IgD-negative memory B cell (primary cell): ENCODE results near the gene SCARB1. TPM values are rescaled to one million over a fixed set of nuclear protein-coding genes. Genes with fewer than 3 reads are reported as not detected.

Experiments used
- H3K27ac Mint-ChIP-seq, 3 donors: one replicate each; pipeline ENCODE4 v1.8.0; 2020 to 2022; ENCODE audit warnings: mild to moderate bottlenecking in 3 of 3, mixed read lengths in 3 of 3, moderate library complexity in 1 of 3
- H3K27me3 Mint-ChIP-seq: one replicate; pipeline ENCODE4 v1.8.0; 2021; ENCODE audit warnings: mixed read lengths
- H3K36me3 Mint-ChIP-seq: one replicate; pipeline ENCODE4 v1.8.0; 2020; ENCODE audit warnings: mild to moderate bottlenecking, mixed read lengths
- H3K4me1 Mint-ChIP-seq, 3 donors: one replicate each; pipeline ENCODE4 v1.8.0; 2020 to 2022; ENCODE audit warnings: mixed read lengths in 3 of 3, mild to moderate bottlenecking in 1 of 3
- H3K4me3 Mint-ChIP-seq, 4 donors: one replicate each; pipeline ENCODE4 v1.8.0; 2020 to 2022; ENCODE audit warnings: mild to moderate bottlenecking in 4 of 4, mixed read lengths in 4 of 4, moderate library complexity in 3 of 4
- H3K9me3 Mint-ChIP-seq, 3 donors: one replicate each; pipeline ENCODE4 v1.8.0; 2020 to 2021; ENCODE audit warnings: mixed read lengths in 3 of 3, mild to moderate bottlenecking in 1 of 3
- polyA plus RNA-seq: library from polyadenylated mRNA; unstranded; fragments of 300-500 nt; fragmentation: Illumina TruSeq; gene quantifications from one replicate; pipeline ENCODE4 v1.2.3, GENCODE V29; 2021

SCARB1 gene
- polyA plus RNA-seq, 1 donor from 2014 or later = 23.9 TPM

DNA sequence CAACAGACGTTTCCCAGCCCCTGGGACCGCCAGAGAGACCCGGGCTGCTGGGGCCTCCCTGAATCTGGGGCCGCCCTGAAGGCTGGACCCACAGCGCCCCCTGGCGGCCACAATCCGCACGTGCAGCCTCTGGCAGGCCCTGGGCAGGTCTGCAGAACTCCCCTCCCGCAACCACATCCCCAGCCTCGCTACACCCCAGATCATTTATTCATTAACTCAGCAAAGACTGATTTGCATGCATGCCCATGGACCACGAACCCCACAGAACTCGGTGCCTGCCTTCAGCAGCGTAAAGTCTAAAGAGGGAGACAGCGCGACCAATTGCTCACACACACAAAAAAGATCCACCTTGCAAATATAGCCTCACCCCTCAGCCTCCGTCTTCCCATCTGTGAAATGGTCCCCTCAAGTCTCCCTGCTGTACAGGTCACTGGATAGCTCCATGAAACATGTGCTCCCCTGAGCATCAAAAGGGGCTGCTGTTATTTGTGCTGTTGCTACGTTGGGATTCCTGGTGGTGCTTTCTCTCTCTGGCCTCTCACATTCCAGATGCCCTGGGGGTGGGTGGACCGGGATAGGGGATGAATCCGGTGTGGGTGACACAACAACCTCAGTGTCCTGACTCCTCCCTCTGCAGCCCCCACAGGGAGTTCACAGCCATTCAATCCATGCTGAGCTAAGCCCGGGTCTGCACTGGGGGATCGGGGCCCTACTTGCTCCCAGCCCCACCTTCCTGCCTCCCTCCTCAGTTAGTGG, 96.4 kb downstream of the SCARB1 start:
- peak overlapping the region in 1 of 4 donors; percentile 52 for H3K4me3 Mint-ChIP-seq

DNA sequence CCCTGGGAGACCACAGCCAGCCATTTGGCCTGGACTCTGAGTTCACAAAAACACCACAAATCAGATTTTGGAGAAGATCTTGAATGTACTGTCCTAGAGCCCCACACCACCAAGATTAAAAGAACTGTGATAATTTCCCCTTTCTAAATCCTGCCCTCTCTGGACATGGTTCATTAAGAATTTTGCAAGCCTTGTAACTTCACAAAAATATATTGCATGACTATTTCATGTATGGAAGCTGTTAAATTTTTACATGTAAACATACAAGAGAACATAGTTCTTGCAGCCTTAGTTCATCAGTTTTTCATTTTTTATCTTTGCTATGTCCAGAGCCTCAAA, 97.0 kb downstream of the SCARB1 start:
- Mint-ChIP-seq H3K27ac (peak overlapping the region in 1 of 3 donors; percentile 91), H3K36me3 (peaks cover 4% of the 10 kb centered on the region), H3K4me1 (peaks cover 5 to 18% (median 7%) of the 10 kb centered on the region in 3 donors), H3K27me3 (peaks cover 12% of the 10 kb centered on the region), H3K9me3 (peaks cover 0 to 11% (median 8%) of the 10 kb centered on the region in 3 donors), H3K4me3 (no peak overlapping the region)

More for the DNA sequence above, 96.4 kb downstream of the SCARB1 start:
- Mint-ChIP-seq H3K27ac (peak overlapping the region in 2 of 3 donors; percentile 35 to 91), H3K4me1 (peaks cover 8 to 20% (median 12%) of the 10 kb centered on the region in 3 donors), H3K9me3 (peaks cover 0 to 11% (median 8%) of the 10 kb centered on the region in 3 donors), H3K36me3 (peaks cover 4% of the 10 kb centered on the region), H3K27me3 (peaks cover 11% of the 10 kb centered on the region)

DNA sequence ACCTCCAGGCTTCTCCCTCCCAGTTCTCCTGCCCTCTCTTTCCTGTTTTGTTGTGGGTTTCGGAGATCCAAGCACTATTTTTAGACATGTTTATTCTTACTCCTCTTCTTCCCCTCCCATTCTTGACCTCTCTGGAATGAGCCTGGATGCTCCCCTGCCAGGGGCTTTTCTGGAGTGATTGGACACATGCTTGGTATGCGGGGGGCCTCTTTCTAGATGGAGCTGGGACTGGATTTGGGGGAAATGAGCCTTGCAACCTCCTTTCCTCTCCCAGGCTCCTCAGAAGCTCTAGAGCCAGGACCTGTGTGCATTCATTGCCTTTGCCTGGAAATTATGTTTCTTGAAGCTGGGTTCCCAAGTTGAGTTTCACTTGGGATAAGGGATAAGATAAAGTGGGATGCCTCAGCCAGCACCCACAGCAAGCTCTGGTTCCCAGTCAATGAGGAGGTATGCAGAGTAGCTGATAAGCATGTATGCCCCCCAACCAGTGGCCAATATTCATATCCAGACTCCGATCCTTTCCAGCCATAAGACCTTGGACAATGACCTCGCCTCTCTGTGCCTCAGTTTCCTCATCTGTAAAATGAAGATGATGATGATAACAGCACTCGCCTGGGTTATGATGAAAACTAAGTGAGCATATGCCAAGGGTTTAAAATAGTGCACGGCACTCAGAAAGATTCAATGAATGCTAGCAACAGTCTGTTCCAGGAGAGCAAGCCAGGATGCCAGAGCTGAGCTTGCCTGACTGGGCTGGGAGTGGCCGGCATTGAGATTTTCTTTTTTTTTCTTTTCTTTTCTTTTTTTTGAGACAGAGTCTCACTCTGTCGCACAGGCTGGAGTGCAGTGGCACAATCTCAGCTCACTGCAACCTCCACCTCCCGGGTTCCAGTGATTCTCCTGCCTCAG, 97.8 kb downstream of the SCARB1 start:
- H3K9me3 Mint-ChIP-seq = peaks cover 0 to 11% (median 8%) of the 10 kb centered on the region in 3 donors
- no peak overlapping the region for H3K27ac Mint-ChIP-seq
- H3K27me3 Mint-ChIP-seq = peaks cover 7% of the 10 kb centered on the region
- peaks cover 4% of the 10 kb centered on the region for H3K36me3 Mint-ChIP-seq
- H3K4me3 Mint-ChIP-seq = no peak overlapping the region
- peaks cover 5 to 16% (median 6%) of the 10 kb centered on the region in 3 donors for H3K4me1 Mint-ChIP-seq

DNA sequence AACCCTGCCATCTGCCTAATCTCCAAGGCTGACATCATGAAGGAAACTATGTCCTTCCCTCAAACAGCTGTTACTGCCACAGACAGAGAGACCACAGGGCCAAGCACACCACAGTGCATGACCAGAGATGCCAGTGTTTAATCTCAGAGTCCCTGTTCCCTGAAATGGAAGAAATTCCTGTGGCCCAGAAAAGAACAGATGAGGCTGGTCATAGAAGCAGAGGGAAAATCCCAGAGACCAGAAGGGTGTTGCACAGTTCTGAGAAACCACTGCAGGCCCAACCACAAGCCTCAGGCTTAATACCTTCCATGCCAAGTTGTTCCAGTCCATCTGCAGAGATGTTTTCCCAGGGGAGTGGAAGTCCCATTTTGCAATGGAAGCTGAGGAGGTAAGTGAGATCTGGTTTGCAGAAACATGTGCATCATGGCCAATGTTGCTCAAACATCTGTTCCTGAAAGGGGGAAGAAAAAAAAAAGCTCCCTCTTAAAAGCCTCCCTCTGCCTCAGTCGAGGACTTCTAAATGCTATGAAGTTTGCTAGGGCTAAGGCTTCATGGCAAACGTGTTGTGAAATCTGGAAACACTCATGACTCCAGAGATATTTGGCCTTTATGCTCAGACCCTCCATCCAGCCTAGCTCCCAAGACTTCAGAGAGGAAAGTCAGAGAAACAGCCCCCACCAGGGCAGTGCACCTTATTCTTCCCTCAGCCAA, 98.6 kb downstream of the SCARB1 start:
- peaks cover 7% of the 10 kb centered on the region for H3K27me3 Mint-ChIP-seq
- peaks cover 0 to 11% (median 10%) of the 10 kb centered on the region in 3 donors for H3K9me3 Mint-ChIP-seq
- H3K36me3 Mint-ChIP-seq = peaks cover 4% of the 10 kb centered on the region
- no peak overlapping the region for H3K27ac Mint-ChIP-seq
- H3K4me3 Mint-ChIP-seq = no peak overlapping the region
- peaks cover 5 to 14% (median 6%) of the 10 kb centered on the region in 3 donors for H3K4me1 Mint-ChIP-seq

DNA sequence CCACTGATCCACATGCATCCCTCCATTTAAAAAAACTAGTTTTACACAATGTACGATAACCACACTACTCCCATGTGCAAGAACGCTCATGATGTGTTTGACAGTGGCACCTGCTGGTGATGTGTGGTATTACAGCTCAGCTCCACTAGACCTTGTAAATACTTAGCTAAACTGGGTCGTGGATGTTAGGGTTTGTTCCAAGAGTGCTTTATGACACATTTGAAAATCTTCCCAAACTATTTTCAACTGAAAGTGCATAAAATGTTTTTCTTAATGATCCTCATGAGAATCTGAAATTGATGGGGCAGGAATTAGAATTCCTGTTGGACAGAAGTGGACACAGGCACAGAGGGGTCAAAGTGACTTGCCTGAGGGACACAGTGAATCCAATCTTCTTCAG, 99.2 kb downstream of the SCARB1 start:
- Mint-ChIP-seq H3K27me3 (peaks cover 8% of the 10 kb centered on the region), H3K27ac (no peak overlapping the region), H3K9me3 (peaks cover 0 to 11% (median 10%) of the 10 kb centered on the region in 3 donors), H3K36me3 (peaks cover 4% of the 10 kb centered on the region), H3K4me1 (peaks cover 5 to 11% (median 6%) of the 10 kb centered on the region in 3 donors), H3K4me3 (no peak overlapping the region)

DNA sequence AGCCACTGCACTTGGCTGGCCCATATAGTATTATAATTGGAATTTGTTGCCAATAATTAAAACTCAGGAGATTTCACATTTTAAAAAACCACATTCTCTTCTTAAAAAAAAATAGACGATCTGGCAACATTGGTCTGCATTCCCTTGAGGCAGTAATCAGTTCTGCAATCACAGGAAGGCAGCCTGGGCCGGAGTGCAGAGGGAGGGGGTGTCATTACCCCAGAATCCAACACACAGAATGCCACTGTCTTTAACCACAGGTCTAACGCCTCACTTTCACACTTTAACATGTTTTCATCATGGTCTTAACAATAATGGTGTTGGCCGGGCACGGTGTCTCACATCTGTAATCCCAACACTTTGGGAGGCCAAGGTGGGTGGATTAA, 100.1 kb downstream of the SCARB1 start:
- no peak overlapping the region for H3K4me3 Mint-ChIP-seq
- H3K27me3 Mint-ChIP-seq = peaks cover 12% of the 10 kb centered on the region
- H3K4me1 Mint-ChIP-seq = peaks cover 5 to 11% (median 6%) of the 10 kb centered on the region in 3 donors
- H3K9me3 Mint-ChIP-seq = peaks cover 0 to 11% (median 10%) of the 10 kb centered on the region in 3 donors
- H3K27ac Mint-ChIP-seq = no peak overlapping the region
- peaks cover 4% of the 10 kb centered on the region for H3K36me3 Mint-ChIP-seq

DNA sequence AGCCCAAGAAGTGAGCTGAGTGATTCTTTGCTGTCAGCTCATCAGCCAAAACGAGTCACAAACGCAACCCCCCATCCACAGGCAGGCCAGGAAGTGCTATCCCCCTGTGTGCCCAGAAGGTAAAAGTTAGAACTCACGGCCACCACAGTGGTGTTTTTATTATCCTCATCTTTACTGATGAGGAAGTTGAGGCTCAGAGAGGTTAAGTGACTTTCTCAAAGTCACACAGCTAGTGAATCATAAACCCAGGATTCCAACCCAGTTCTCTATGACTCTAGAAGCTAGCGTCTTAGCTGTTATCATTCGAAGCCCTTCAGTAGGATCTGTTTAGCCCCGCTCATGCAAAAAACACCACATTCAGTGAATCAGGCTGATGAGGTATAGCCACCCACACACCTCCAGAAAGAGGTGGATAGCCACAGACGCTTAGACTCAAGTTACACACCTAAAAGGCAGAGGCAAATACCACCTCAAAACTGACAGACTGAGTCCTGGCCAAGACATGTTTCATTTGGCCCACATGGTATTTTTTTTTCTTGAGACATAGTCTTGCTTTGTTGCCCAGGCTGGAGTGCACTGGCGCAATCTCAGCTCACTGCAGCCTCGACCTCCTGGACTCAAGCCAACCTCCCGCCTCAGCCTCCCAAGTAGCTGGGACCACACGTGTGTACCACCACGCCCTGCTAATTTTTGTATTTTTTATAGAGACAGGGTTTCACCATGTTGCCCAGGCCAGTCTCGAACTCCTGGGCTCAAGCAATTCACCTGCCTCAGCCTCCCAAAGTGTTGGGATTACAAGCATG, 100.7 kb downstream of the SCARB1 start:
- H3K27ac Mint-ChIP-seq = no peak overlapping the region

DNA sequence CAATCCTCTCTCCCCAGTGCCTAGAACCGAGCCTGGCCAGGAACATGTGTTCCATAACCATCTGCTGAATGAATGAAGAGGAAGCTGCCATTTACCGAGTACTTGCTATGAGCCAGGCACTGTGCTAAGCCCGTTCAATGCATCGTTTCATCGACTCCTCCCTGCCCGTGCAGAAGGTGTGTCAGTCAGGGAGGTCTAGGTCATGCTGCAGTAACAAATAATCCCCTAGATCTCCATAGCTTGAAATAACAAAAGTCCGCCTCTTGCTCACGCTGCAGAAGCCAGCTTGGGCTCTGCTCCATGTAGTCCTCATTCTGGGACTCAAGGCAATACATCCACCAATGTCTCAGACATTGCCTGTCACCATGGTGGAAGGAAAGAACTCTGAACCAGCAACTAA, 101.3 kb downstream of the SCARB1 start:
- peaks cover 0 to 11% (median 10%) of the 10 kb centered on the region in 3 donors for H3K9me3 Mint-ChIP-seq
- H3K4me3 Mint-ChIP-seq = no peak overlapping the region
- peaks cover 4% of the 10 kb centered on the region for H3K36me3 Mint-ChIP-seq
- no peak overlapping the region for H3K27ac Mint-ChIP-seq
- peaks cover 5 to 6% (median 6%) of the 10 kb centered on the region in 3 donors for H3K4me1 Mint-ChIP-seq
- peaks cover 22% of the 10 kb centered on the region for H3K27me3 Mint-ChIP-seq

More for the DNA sequence above, 100.7 kb downstream of the SCARB1 start:
- Mint-ChIP-seq H3K4me1 (peaks cover 5 to 7% (median 6%) of the 10 kb centered on the region in 3 donors), H3K9me3 (peaks cover 0 to 11% (median 10%) of the 10 kb centered on the region in 3 donors), H3K27me3 (peaks cover 17% of the 10 kb centered on the region), H3K36me3 (peaks cover 4% of the 10 kb centered on the region), H3K4me3 (no peak overlapping the region)

DNA sequence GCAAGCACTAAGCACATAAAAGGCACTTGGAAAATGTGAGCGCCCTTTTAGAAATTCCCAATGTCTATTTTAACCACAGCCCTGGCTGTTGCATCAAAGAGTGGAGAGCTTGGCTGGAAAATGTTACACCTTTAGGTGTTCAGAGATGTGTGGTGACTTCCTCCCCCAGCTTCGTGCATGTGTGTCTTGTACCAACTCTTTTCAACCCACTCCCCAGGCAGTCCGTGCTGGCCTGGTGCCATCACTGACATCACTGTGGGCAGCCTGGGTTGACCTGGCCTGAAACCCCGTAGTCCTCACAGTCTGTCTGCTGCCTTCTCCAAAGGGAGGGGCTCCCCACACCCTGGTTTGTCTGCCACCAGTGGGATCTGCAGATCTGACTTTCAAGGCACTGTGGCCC, 101.8 kb downstream of the SCARB1 start:
- Mint-ChIP-seq H3K27ac (no peak overlapping the region), H3K4me3 (no peak overlapping the region), H3K9me3 (peaks cover under 1 to 11% (median 10%) of the 10 kb centered on the region in 3 donors), H3K27me3 (peaks cover 22% of the 10 kb centered on the region), H3K36me3 (peaks cover 4% of the 10 kb centered on the region), H3K4me1 (peaks cover 0 to 2% (median 1%) of the 10 kb centered on the region in 3 donors)

DNA sequence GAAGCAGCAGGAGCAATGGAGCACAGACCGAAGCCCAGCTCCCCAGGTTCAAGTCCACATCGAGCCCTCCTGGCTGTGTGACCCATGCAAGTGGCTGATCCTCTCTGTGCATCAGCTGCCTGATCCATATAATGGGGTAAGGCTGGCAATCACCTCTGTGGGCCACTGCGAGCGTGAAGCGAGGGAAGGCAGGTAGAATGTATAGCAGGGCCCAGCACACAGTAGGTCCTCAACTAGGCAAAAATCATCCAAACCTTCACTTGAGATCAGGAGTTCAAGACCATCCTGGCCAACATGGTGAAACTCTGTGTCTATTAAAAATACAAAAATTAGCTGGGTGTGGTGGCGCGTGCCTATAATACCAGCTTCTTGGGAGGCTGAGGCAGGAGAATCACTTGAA, 102.6 kb downstream of the SCARB1 start:
- peaks cover 2 to 11% (median 10%) of the 10 kb centered on the region in 3 donors for H3K9me3 Mint-ChIP-seq
- peaks cover 25% of the 10 kb centered on the region for H3K27me3 Mint-ChIP-seq
- peaks cover 4% of the 10 kb centered on the region for H3K36me3 Mint-ChIP-seq
- no peak overlapping the region for H3K27ac Mint-ChIP-seq
- no peaks in the 10 kb centered on the region for H3K4me1 Mint-ChIP-seq
- H3K4me3 Mint-ChIP-seq = no peak overlapping the region

DNA sequence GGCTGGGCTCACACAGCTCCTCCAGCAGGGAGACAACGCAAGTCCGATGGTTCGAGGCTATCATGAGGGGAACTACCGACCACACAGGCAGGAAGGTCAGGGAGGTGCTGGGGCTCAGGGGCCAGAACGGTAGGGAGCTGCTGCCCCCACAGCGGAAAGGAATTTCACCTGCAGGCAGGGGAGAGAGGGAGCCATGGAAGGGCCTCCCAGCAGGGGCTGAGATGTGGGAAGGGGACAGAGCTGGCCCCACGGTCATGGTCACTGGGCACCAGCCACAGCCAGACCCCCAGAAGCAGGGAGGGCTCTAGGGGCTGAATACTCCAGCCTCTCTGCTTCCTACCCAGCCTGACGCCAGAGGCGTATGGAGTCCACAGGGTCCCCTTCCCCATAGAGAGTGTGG, 103.1 kb downstream of the SCARB1 start:
- Mint-ChIP-seq H3K4me1 (no peaks in the 10 kb centered on the region), H3K4me3 (no peak overlapping the region), H3K27me3 (peaks cover 25% of the 10 kb centered on the region), H3K9me3 (peaks cover 2 to 10% (median 10%) of the 10 kb centered on the region in 3 donors), H3K27ac (no peak overlapping the region), H3K36me3 (peaks cover 4% of the 10 kb centered on the region)

DNA sequence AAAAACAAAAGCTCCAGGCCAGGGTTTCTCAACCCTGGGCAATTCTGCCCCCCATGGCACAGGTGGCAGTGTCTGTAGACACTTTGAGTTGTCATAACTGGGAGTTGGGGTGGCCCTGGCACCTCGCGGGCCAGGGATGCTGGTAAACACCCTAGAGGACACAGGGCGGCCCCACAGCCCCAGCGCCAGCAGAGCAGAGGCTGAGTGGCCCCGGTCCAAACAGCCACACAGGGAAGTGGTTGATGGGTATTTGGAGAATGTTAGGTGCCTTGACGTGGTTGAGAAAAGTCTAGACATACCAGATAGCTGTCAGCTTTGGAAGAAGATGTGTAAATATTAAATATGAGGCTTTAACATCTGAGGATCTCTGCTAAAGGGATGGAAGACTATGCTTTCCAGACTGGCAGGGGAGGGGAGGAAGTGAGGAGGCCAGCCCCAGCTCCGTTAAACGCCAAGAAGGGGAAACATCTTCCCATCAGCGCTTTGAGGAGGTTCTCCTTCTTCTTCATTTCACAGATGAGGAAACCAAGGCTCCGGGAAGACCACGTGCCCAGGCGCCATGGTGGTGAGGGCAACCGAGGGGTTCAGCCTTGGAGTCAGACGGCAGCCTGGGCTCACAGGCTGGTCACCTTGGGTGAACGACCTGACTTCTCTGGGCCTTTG, 103.7 kb downstream of the SCARB1 start:
- H3K4me3 Mint-ChIP-seq = no peak overlapping the region
- H3K27me3 Mint-ChIP-seq = peaks cover 29% of the 10 kb centered on the region
- peaks cover 4% of the 10 kb centered on the region for H3K36me3 Mint-ChIP-seq
- H3K4me1 Mint-ChIP-seq = peaks cover 0 to 2% (median 1%) of the 10 kb centered on the region in 3 donors
- H3K27ac Mint-ChIP-seq = no peak overlapping the region
- H3K9me3 Mint-ChIP-seq = peaks cover 2 to 10% (median 7%) of the 10 kb centered on the region in 3 donors
